Measurements from ENCODE around the gene NLGN1.

The NLGN1 gene

DNA sequence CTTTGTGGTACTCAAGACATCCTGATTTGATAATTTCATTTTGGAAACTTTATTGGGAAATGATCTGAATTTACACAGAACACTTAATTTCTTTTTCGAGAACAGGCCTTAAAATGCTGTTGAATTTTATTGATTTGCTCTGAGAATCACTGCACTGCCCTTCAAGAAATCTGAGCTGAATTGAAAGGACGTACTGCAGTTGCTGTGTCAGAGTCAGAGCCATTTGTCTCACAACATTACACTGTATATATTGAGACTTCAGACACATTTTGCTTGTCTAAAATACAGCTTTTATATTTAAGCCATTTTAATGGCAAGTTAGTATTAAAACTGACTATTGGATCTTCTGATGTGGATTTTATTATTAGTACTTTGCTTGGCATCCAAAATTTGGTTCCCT is 504.1 kb downstream of the NLGN1 start:
- no peak for DNase-seq

GRCh38 chr3:173902401-173902800 is 504.9 kb downstream of the NLGN1 start:
- no peak for DNase-seq

DNA sequence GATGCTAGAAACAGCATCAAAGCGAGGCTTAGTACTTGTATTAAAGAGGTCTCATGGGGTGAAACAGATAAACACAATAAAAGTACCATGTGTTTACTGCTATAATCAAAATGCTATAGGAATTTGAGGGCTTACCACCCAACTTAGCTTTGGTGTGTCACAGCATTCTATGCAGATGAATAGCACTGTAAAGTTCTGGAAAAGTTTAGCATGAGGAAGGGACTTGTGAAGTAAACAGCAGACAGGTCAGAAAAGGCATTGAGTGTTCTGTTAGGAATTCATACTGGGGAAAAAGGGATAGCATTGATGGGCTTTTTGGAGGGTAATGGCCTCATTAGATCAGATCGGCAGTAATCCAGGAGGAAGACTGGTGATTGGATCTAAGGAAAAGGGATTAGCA is 505.3 kb downstream of the NLGN1 start:
- no peak for DNase-seq

DNA sequence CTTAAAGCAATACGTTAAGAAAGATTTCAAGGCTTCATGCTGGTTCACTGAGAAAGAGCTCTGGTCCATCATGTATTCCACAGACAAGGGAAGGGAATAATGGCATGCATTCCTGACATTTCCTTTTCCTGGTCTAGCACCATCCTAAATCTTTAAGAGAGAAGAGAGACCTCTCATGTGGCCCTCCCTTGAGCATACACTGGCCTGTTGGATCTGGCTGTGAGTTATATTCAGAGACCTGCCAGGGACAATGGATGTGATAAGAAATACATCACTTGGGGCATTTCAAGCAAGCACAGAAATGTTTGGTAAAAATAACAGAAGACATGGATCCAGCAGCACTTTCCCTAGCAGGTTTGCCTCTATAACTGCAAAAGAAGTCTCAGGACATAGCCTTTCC is 507.8 kb downstream of the NLGN1 start:
- no peak for DNase-seq

GRCh38 chr3:173911446-173911845 is 513.9 kb downstream of the NLGN1 start:
- peak in 32 of 56 donors; percentile 1 to 78 (median 18) for DNase-seq

DNA sequence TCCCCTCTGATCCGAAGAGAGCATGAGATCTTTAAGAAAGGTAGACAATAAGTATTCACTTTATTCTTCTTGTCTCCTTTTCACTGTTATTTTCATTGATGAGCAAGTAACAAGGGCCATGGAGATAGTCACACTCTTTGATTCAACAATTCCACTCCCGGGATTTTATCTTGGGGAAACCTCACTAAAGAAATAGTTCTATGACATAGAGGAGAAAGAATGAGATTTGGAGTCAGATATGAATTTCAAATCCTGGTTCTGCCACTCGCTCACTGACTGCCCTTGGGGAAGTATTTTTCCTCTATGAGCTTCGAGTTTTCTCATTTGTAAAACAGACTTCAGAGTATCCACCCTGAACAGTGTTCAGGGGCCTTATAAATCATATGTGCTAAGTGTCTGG is 514.6 kb downstream of the NLGN1 start:
- DNase-seq: no peak

- peak in 7 of 56 donors; percentile 4 to 14 (median 13) for DNase-seq
Measured at GRCh38 chr3:173913397-173913796, 515.9 kb downstream of the NLGN1 start.

DNA sequence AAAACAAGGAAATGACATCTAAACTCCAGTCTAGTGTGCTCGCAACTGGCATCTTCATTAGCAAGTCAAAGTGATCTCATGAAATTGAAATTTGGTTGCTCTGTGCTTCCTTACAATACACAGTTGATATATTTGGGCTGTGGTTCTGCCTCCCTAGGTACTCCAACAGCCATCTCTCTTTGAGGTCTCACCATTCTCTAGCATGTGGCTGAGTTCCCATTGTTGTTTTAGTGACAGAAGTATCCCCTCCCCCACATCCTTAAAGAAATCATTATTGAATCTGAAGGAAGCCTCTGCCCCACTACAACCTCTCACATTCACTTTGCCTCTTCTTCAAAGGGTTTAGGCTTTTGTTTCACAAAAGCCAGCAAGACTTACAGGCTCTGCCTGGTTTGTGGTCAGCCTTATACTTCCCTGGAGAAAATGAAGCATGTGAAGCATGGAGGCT is 516.5 kb downstream of the NLGN1 start:
- DNase-seq: no peak

DNA sequence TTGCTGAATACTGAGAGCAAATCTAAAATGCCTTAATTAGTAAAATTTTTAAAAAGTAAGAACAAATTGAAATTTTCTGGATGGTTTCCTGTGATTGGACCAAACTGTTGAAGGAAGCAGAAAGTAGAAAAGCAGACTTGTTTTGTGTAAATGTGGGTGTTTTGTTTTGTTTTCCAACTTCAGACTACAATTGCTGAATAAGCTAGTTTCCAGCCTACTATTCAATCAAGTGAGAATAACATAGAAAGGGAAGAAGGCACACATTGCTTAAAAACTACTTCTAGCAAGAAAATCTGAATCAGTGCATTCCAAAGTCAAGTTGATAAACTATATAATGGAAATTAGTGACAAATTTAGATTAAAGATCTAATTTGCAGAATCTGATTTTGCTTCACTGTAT is 519.3 kb downstream of the NLGN1 start:
- DNase-seq: no peak

DNA sequence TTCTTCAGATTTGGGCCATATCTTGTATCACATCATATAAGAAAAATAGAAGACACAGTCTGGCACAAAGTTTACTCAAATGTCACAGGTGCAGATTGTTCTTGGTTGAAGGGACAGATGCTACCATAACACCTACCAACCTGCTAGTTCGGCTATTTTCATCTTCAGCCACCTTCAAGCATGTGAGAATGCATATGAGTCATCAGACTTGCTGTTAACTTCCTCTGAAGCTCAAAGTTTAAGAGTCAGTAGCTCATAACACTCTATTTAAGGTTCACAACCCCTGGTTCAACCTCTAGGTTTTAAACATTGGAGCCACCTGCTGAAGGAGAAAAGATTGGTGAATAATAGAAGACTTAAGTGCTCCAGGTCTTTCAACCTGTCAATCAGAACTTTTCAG is 522.8 kb downstream of the NLGN1 start:
- no peak for DNase-seq

DNA sequence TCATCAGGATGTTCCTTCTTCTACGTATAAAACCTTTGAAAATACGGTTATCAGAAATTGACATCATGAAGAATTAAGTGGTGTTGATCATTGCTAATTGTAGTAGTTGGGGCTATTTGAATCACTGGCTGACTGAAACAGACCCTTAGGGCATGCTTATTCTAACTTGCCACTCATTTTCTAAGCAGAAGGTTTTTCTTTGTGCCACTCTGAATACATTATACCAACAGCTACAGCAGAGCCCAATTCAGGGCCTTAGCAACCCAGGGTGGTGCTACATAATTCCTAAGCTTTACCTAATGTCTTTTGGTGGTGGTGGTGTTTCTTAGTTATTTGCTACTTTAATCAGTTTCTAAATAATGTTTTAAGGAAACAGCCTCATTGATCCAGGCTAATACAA is 524.2 kb downstream of the NLGN1 start:
- DNase-seq: no peak

GRCh38 chr3:173923204-173923603 is 525.7 kb downstream of the NLGN1 start:
- no peak for DNase-seq

- no peak for DNase-seq
Measured at GRCh38 chr3:173930251-173930650, 532.7 kb downstream of the NLGN1 start.

DNA sequence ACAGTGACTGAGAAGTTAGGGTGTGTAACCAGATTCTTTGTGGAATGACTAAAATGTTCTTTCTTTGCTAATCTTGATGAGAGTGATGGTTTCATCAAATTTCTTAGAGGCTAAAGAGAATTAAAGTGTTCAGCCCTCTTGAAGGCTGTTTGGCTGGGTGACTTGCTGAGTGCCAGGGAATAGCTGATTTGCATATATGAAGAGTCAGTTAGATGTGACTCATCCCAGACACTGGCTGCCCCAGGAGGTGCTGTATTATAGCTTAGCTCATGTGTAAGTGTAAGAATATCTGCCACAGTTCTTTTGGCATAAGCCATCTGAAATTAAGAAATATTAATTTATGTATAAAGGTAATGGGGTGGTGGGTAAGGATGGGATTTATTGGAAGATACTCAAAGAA is 535.1 kb downstream of the NLGN1 start:
- DNase-seq: peak in 3 of 56 donors; percentile 1 to 44 (median 2)

DNA sequence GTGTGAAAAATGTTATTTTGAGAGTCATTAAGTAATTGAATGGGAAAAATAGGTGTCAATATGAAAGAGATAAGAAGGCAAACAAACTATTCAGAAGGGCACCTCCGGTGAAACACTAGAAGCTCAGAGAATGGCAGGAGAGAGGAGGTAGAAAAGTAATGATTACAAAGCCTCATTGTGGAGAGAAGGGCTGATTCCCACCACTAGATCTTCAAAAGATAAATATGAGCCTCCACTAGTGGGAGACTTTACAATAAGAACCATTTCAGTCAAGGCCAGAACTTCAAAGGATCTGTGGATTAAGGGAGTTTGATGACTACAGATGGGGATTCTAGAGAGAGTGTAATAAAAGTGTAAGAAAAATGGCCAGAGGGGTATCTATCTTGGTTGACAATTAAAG is 535.6 kb downstream of the NLGN1 start:
- DNase-seq: no peak

DNA sequence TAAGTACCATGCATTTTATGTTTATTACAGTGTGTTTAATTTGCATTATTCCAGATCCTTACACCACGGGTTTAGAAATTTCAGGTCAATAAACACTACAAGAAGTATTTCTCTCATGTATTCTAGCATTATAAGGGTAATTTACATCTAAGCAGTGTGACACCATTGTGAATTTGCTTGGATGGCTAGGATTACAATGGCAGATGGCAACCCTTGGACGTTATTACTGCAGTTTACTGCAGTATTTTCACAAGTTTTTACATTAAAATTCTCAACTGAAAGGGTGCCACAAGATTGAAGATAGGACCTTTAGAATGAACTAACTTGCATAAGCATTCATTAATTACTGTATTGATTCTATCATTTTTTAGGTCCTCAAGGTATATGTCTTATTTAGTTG is 538.8 kb downstream of the NLGN1 start:
- DNase-seq: no peak

DNA sequence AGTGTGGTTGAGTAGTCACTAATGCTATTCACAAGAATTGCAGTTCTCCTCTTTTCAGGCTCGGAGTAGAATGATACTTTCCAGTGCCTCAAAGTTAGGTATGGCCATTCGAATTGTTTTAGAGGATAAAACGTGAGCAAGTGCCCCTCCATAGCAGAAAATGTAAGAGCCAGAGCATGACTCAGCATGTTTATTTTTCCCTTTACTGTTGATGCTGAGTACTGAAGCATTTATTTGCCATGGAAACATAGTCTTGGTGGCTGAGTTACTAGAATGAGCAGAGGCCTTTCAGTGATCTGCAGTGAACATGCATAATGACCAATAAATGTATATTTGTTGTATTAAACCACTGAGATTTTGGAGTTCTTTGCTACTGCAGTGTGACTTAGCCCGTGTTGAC is 540.6 kb downstream of the NLGN1 start:
- no peak for DNase-seq

- DNase-seq: no peak
Measured at GRCh38 chr3:173938616-173939015, 541.1 kb downstream of the NLGN1 start.

- DNase-seq: no peak
Measured at GRCh38 chr3:173939331-173939730, 541.8 kb downstream of the NLGN1 start.

DNA sequence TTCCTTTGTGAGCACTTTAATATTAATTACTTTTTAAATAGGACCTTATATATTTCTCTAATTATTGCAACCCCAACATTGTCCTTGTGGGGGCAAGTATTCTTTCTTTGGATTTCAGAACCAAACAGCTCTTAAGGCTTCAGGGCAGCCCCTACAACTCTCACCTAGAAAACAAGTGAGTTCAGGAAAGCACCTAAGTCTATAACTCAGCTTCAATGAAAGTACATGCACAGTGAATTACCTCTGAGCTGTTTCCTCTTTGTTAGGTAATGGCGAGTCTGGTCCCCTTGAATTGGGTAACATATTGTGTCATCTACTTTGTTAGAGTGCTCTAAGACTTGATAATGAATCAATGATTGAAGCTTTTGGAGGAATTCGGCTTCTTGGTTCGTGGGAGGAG is 545.7 kb downstream of the NLGN1 start:
- DNase-seq: no peak

DNA sequence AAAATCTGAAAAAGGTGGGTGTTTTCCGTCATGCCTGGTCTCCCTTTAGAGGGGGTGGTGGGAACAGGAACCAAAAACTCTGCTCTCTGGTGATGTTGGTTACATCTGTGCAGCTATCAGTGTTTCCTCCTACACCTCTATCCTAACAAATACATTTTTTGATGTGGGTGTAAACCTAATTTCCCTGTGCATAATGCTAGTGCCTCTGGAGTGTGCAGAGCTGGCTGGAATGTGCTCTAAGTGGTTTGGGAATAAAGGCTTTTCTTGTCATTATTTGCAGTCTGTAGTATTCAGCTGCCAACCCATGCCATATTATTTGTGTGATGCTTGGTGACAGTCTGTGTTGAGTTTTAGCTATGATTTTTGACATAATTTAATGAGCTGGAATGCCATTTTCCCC is 547.6 kb downstream of the NLGN1 start:
- no peak for DNase-seq

- DNase-seq: no peak
Measured at GRCh38 chr3:173945806-173946205, 548.3 kb downstream of the NLGN1 start.

DNA sequence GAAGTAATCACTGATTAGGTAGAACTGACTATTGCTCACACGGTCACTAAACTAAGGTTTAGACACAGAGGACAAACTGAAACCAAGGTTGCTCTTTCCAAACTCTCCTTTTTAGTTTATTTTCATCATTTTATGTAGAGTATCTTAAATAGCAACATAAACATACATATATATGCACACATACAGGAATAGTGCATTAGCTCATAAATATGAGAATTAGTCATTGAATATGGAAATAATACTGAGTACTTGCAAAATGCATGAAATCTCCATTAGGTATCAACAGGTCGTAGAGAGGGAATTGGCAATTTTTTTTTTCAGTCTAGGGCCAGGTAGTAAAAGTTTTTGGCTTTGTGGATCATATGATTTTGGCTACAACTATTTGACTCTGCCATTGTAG is 557.1 kb downstream of the NLGN1 start:
- DNase-seq: no peak

DNA sequence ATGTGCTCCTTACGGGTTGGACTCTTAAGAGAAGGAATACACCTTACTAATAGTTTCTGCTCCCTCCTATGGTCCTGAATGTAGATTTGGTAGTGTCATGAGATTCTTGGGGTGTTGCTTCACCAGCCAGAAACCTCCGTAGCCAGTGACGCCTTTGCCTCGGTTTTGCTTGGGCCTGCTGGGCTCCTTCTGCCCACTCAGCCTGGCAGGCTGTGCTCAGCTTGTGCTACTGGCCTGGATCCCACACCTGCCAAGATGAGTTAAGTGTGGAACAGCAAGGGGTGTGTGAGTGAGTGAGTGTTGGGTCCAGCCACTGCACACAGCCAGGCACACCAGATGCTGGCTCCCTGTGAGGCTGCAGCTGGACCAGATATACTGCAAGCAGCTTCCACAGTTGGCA is 560.1 kb downstream of the NLGN1 start:
- peak in 2 of 56 donors; percentile 2 to 6 for DNase-seq

DNA sequence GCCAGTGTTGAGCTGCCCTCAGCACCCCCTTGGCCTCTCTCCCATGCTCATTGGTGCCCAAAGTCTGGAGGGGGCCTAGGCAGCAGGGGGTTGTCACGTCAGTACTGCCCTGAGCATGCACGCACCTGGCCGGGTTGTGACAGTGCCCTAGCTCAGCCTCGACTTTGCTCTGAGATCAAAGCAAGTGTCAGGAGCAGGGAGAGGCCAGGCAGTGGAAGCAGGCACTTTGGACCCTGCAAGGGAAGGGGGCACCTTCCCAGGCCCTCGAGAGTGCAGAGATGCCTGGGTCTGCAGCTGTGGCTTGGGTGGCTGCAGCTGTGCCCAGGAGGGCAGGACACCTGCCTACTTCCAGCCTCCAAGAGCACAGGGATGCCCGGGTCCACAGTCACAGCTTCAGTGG is 561.3 kb downstream of the NLGN1 start:
- no peak for DNase-seq
